H9 (cell line): ENCODE data around the gene UBE2Q1. TPM values are rescaled to one million over a fixed set of nuclear protein-coding genes. Genes with fewer than 3 reads are reported as not detected.

ENCODE experiments used
- DNase-seq: peaks from one replicate; pipeline ENCODE4 v3.0.0-alpha.2; 2017
- H2AFZ ChIP-seq: one replicate; pipeline ENCODE4 v1.6.1; 2013; ENCODE audit warnings: mild to moderate bottlenecking, low read length, control low read depth, moderate library complexity
- H2AK5ac ChIP-seq: 2 replicates; pipeline ENCODE4 v1.6.1; 2013; ENCODE audit warnings: low read length, control low read depth, mixed read lengths; ENCODE audit not compliant: insufficient read length
- H2BK120ac ChIP-seq: one replicate; pipeline ENCODE4 v1.6.1; 2013; ENCODE audit warnings: low read depth, mild to moderate bottlenecking, low read length, control low read depth, inconsistent platforms; ENCODE audit not compliant: poor library complexity, severe bottlenecking
- H2BK12ac ChIP-seq: 2 replicates; pipeline ENCODE4 v1.6.1; 2013; ENCODE audit warnings: low read length, control low read depth, mixed read lengths, low read depth; ENCODE audit not compliant: insufficient read length
- H2BK15ac ChIP-seq: 2 replicates; pipeline ENCODE4 v1.6.1; 2013; ENCODE audit warnings: low read depth, low read length, control low read depth
- H2BK20ac ChIP-seq: one replicate; pipeline ENCODE4 v1.6.1; 2013; ENCODE audit warnings: low read depth, mild to moderate bottlenecking, low read length, control low read depth, inconsistent platforms; ENCODE audit not compliant: poor library complexity, severe bottlenecking
- H2BK5ac ChIP-seq: 2 replicates; pipeline ENCODE4 v1.6.1; 2013; ENCODE audit warnings: low read length, control low read depth, mixed read lengths; ENCODE audit not compliant: insufficient read length
- H3K14ac ChIP-seq: 2 replicates; pipeline ENCODE4 v1.6.1; 2013; ENCODE audit warnings: low read length, control low read depth; ENCODE audit not compliant: insufficient read depth
- H3K18ac ChIP-seq: 2 replicates; pipeline ENCODE4 v1.6.1; 2013; ENCODE audit warnings: low read depth, mild to moderate bottlenecking, mixed read lengths, low read length, control low read depth; ENCODE audit not compliant: insufficient read length
- H3K23ac ChIP-seq: 2 replicates; pipeline ENCODE4 v1.6.1; 2013; ENCODE audit warnings: low read length, control low read depth, mixed read lengths, low read depth; ENCODE audit not compliant: insufficient read length
- H3K23me2 ChIP-seq: 2 replicates; pipeline ENCODE4 v1.6.1; 2013; ENCODE audit warnings: low read depth, mild to moderate bottlenecking, mixed read lengths, low read length, control low read depth; ENCODE audit not compliant: insufficient read length, poor library complexity, severe bottlenecking
- H3K27ac ChIP-seq: 2 replicates; pipeline ENCODE4 v1.5.1; 2013; ENCODE audit warnings: low read length, control low read depth, mixed read lengths, low read depth; ENCODE audit not compliant: insufficient read length
- H3K27me3 ChIP-seq: 2 replicates; pipeline ENCODE4 v1.6.1; 2013; ENCODE audit warnings: low read length, control low read depth, inconsistent platforms; ENCODE audit not compliant: insufficient read depth
- H3K4ac ChIP-seq: 2 replicates; pipeline ENCODE4 v1.6.1; 2013; ENCODE audit warnings: low read depth, mild to moderate bottlenecking, control low read depth, inconsistent platforms, low read length, moderate library complexity
- H3K4me1 ChIP-seq: 2 replicates; pipeline ENCODE4 v1.6.1; 2013; ENCODE audit warnings: low read length, control low read depth, inconsistent platforms; ENCODE audit not compliant: insufficient read depth
- H3K4me2 ChIP-seq: 2 replicates; pipeline ENCODE4 v1.6.1; 2013; ENCODE audit warnings: low read length, control low read depth, mixed read lengths; ENCODE audit not compliant: insufficient read length, insufficient read depth
- H3K56ac ChIP-seq: 2 replicates; pipeline ENCODE4 v1.6.1; 2013; ENCODE audit warnings: low read depth, mild to moderate bottlenecking, mixed read lengths, low read length, control low read depth; ENCODE audit not compliant: insufficient read length
- H3K79me1 ChIP-seq: 2 replicates; pipeline ENCODE4 v1.6.1; 2013; ENCODE audit warnings: low read depth, mild to moderate bottlenecking, moderate library complexity, low read length, control low read depth, inconsistent platforms; ENCODE audit not compliant: insufficient read depth, poor library complexity, severe bottlenecking
- H3K79me2 ChIP-seq: 2 replicates; pipeline ENCODE4 v1.6.1; 2013; ENCODE audit warnings: low read length, control low read depth, inconsistent platforms; ENCODE audit not compliant: insufficient read depth
- H3K9ac ChIP-seq: 2 replicates; pipeline ENCODE4 v1.6.1; 2013; ENCODE audit warnings: low read length, control low read depth, mixed read lengths; ENCODE audit not compliant: insufficient read length; ENCODE audit errors: extremely low read depth
- H3K9me3 ChIP-seq: one replicate; pipeline ENCODE4 v1.6.1; 2013; ENCODE audit warnings: low read depth, low read length, inconsistent platforms; ENCODE audit not compliant: control insufficient read depth
- H3T11ph ChIP-seq: one replicate; pipeline ENCODE4 v1.6.1; 2013; ENCODE audit warnings: mild to moderate bottlenecking, low read length, control low read depth, inconsistent platforms
- H4K20me1 ChIP-seq: one replicate; pipeline ENCODE4 v1.6.1; 2013; ENCODE audit not compliant: control insufficient read depth, insufficient read length, insufficient read depth
- H4K5ac ChIP-seq: 2 replicates; pipeline ENCODE4 v1.6.1; 2013; ENCODE audit warnings: low read depth, mild to moderate bottlenecking, mixed read lengths, low read length, control low read depth; ENCODE audit not compliant: insufficient read length
- H4K8ac ChIP-seq: replicated peaks from 2 replicates; pipeline ENCODE4 v1.6.1; 2013; ENCODE audit warnings: low read length, control low read depth, mixed read lengths, low read depth; ENCODE audit not compliant: insufficient read length
- H4K91ac ChIP-seq: 2 replicates; pipeline ENCODE4 v1.6.1; 2013; ENCODE audit warnings: low read depth, mild to moderate bottlenecking, moderate library complexity, mixed read lengths, low read length, control low read depth; ENCODE audit not compliant: insufficient read length
- H3K27ac Mint-ChIP-seq, 3 experiments: 2 replicates in 2 of 3; 3 replicates in 1 of 3; pipeline ENCODE4 v1.8.0; 2020 to 2021; ENCODE audit warnings: mixed read lengths in 3 of 3, mild to moderate bottlenecking in 1 of 3, moderate library complexity in 1 of 3
- H3K27me3 Mint-ChIP-seq: 2 replicates; pipeline ENCODE4 v1.8.0; 2021; ENCODE audit warnings: low read depth, mild to moderate bottlenecking, moderate library complexity, mixed read lengths
- H3K36me3 Mint-ChIP-seq, 3 experiments: 2 replicates in 2 of 3; 3 replicates in 1 of 3; pipeline ENCODE4 v1.8.0; 2020 to 2021; ENCODE audit warnings: low read depth in 3 of 3, mixed read lengths in 3 of 3; ENCODE audit not compliant: insufficient read depth in 1 of 3
- H3K4me1 Mint-ChIP-seq, 2 experiments: 2 replicates each; pipeline ENCODE4 v1.8.0; 2020; ENCODE audit warnings: mixed read lengths in 2 of 2
- H3K4me3 Mint-ChIP-seq, 2 experiments: 2 replicates in 1 of 2; 3 replicates in 1 of 2; pipeline ENCODE4 v1.8.0; 2020 to 2021; ENCODE audit warnings: mild to moderate bottlenecking in 2 of 2, mixed read lengths in 2 of 2, moderate library complexity in 1 of 2
- H3K9me3 Mint-ChIP-seq, 2 experiments: 2 replicates in 1 of 2; 3 replicates in 1 of 2; pipeline ENCODE4 v1.8.0; 2020; ENCODE audit warnings: mild to moderate bottlenecking in 2 of 2, mixed read lengths in 2 of 2, moderate library complexity in 1 of 2
- WGBS: extraction: QIAGEN DNeasy Blood & Tissue Kit; methylation state at CpG from one replicate; pipeline ENCODE4 v1.1.7; 2013; ENCODE audit warnings: missing lambda C conversion rate, low lambda C conversion rate, mixed read lengths; ENCODE audit not compliant: insufficient read length; ENCODE audit errors: extremely low coverage; 5-methylcytosine and 5-hydroxymethylcytosine counted together
- total RNA-seq: library from RNA; stranded (reverse); gene quantifications from 2 replicates; pipeline ENCODE4 v1.2.1, GENCODE V29; 2021
- TF ChIP-seq, protein P1 (sequence below): fragments of 200-600 bp; sonication (generic); conservative IDR thresholded peaks from 3 replicates; pipeline ENCODE4 v1.8.0; 2021; ENCODE audit warnings: antibody characterized with exemption, mild to moderate bottlenecking

UBE2Q1 gene
- total RNA-seq, 1 experiment from 2014 or later, result 108 TPM

DNA sequence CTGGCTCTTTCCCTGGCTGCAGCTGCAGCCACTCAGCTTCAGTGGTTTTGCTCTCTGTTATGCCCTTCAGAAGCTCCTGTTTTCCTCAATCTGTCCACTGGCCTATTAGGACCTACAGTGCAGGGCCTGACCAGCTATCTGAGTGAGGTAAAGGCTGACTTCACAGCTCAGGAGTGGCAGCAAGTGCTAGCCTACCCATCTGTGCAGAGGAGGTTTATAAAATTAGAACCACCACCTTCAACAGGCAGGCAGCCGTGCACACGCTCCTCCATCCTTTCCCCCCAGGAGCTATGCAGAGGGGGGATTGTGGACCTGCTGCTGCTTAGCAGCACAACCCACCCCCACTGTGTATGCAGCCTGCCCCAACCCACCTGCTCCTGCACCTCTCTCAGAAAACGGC, 41.2 kb upstream of the UBE2Q1 start:
- no peak overlapping the region for H4K5ac ChIP-seq
- H4K8ac ChIP-seq, result no peak overlapping the region
- no peak overlapping the region for H3K9ac ChIP-seq
- TF ChIP-seq, protein P1, sequence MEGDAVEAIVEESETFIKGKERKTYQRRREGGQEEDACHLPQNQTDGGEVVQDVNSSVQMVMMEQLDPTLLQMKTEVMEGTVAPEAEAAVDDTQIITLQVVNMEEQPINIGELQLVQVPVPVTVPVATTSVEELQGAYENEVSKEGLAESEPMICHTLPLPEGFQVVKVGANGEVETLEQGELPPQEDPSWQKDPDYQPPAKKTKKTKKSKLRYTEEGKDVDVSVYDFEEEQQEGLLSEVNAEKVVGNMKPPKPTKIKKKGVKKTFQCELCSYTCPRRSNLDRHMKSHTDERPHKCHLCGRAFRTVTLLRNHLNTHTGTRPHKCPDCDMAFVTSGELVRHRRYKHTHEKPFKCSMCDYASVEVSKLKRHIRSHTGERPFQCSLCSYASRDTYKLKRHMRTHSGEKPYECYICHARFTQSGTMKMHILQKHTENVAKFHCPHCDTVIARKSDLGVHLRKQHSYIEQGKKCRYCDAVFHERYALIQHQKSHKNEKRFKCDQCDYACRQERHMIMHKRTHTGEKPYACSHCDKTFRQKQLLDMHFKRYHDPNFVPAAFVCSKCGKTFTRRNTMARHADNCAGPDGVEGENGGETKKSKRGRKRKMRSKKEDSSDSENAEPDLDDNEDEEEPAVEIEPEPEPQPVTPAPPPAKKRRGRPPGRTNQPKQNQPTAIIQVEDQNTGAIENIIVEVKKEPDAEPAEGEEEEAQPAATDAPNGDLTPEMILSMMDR, result no peak
- H3K56ac ChIP-seq, result no peak overlapping the region
- no peak overlapping the region for H2BK5ac ChIP-seq
- Mint-ChIP-seq H3K9me3 (no peaks in the 10 kb centered on the region), H3K4me1 (peaks cover 12 to 18% of the 10 kb centered on the region in 2 experiments), H3K27me3 (no peaks in the 10 kb centered on the region), H3K36me3 (peaks cover 57 to 80% (median 75%) of the 10 kb centered on the region in 3 experiments), H3K27ac (peak overlapping the region; percentile 70 to 93 (median 89); a peak in 3 of 7 replicates), H3K4me3 (no peak overlapping the region)
- peaks cover 12% of the 10 kb centered on the region for H3K79me1 ChIP-seq
- no peak overlapping the region for H2AK5ac ChIP-seq
- no peak overlapping the region for H3T11ph ChIP-seq
- no CpG with 5 or more reads among the region's 3 CpGs for WGBS
- no peak overlapping the region for H3K14ac ChIP-seq
- no peak overlapping the region for H3K18ac ChIP-seq
- no peak overlapping the region for H2AFZ ChIP-seq
- no peak overlapping the region for H3K4ac ChIP-seq
- no peak for DNase-seq
- no peaks in the 10 kb centered on the region for H3K9me3 ChIP-seq
- H3K23me2 ChIP-seq, result no peaks in the 10 kb centered on the region
- H3K79me2 ChIP-seq, result peaks cover 31% of the 10 kb centered on the region; the same call in 1 of the 2 replicates
- no peak overlapping the region for H3K27ac ChIP-seq
- H2BK12ac ChIP-seq, result no peak overlapping the region
- no peak overlapping the region for H2BK20ac ChIP-seq
- no peaks in the 10 kb centered on the region for H3K27me3 ChIP-seq
- H2BK120ac ChIP-seq, result no peak overlapping the region
- H2BK15ac ChIP-seq, result no peak overlapping the region
- no peak overlapping the region for H4K91ac ChIP-seq
- H3K4me1 ChIP-seq, result no peaks in the 10 kb centered on the region
- H3K23ac ChIP-seq, result no peak overlapping the region
- no peak overlapping the region for H3K4me2 ChIP-seq
- H4K20me1 ChIP-seq, result no peaks in the 10 kb centered on the region
